Measurements from ENCODE around the gene C6orf163.
"Not testable (repeated sequence)": the region's sequence is repeated elsewhere in the genome, so short reads cannot be mapped to it uniquely, and the experiment has no call there.

Gene C6orf163

DNA sequence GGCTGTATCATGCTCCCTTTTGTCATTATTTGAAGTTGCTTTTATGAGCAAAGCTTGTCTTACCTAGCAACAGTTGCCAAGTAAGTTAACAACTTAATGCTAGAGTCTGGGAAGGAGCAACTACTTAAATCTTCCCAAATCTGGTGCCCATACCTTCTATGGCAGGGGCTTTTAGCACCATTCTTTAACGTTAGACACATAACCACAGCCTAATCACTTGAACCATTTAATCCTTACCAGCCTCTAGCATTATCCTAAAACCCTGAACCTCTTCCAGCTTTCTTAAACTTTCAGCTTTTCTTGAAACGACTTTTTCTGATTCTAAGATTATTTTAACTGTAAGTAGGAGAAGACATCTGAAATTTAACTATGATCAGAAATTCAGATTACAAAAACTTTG, at the start of gene C6orf163:
Gene C6orf163 (plus strand): TSS at position 83 of the 400 bp plus-strand sequence. CDS start 287 bp downstream, at position 370.
- FAIRE-seq: no peak
- no peak for DNase-seq (ENCODE audit: extremely low spot score, insufficient read length, low read depth)

- FAIRE-seq (no peak), DNase-seq (ENCODE audit: extremely low spot score, insufficient read length, low read depth) (no peak)
These were observed 47.5 kb upstream of the C6orf163 start for GRCh38 chr6:87297119-87297518.

GRCh38 chr6:87301277-87301676, 43.3 kb upstream of the C6orf163 start:
- FAIRE-seq; DNase-seq (ENCODE audit: extremely low spot score, insufficient read length, low read depth): not testable (repeated sequence)

DNA sequence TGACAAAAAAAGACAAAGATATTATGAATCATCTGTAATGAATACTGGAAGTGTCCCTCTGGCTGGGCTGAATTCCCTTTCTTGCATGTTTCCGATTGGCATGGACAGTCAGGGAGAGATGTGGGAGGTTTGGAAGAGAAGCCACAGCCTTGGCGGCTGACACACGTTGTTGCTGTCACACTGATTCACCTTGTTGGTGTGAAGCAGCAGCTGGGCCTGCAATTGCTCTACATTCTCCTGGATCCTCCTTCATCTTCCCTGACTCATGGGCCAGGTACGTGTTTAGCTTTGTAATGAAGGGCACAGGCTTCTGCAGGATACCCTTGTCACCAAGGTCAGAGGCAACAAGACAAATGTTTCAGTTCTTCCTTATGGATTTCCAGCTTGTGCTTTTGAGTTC, 35.6 kb upstream of the C6orf163 start:
- DNase-seq (ENCODE audit: extremely low spot score, insufficient read length, low read depth): no peak
- FAIRE-seq: no peak

- FAIRE-seq (no peak), DNase-seq (ENCODE audit: extremely low spot score, insufficient read length, low read depth) (no peak)
These were observed 31.8 kb upstream of the C6orf163 start for GRCh38 chr6:87312860-87313259.

DNA sequence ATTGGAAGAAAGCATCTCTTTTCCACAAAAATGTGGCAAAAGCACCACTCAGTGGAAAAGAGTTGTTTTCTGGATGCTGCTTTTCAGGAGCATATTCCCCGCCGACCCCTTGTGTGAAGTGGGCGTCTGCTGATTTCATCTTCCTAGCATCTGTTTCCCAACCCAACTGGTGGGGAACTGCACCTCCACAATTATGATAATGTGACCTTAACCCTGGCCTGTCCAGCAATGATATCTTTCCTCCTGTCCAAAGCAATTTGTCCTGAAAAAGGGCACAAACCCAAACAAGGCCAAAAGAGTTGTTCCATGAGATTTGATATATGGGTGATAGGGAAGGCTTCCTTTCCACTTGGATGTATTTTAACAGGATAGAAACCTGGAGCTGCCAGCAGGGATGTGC, 29.5 kb upstream of the C6orf163 start:
- FAIRE-seq: no peak

DNA sequence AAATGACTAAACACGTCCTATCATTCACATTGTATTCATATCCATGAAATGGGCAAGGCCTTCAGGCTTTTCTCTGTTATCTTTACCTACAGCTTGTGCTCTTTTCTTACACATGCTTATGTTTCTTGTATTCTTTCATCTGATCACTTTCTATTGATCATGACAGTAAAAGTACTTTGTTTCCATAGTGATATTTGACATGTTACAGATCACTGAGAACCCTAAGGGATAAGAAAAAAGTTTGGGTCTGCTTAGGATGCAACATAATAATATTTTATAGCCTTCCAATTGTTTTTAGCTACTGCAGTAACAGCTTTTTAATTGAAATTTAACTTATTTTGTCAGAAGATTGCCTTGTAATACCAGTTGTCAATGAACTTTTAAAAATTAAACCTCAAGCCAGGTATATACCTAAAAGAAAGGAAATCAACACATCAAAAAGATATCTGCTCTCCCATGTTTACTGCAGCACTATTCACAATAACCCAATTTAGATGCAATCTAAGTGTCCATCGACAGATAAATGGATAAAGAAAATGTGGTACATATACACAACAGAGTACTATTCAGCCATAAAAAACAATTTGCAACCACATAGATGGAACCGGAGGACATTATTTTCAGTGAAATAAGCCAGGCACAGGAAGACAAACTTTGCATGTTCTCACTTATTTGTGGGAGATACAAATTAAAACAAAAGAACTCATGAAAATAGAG, 25.2 kb upstream of the C6orf163 start:
- DNase-seq (ENCODE audit: extremely low spot score, insufficient read length, low read depth): no peak
- no peak for FAIRE-seq

More for the DNA sequence above, 29.5 kb upstream of the C6orf163 start:
- DNase-seq (ENCODE audit: extremely low spot score, insufficient read length, low read depth): no peak

DNA sequence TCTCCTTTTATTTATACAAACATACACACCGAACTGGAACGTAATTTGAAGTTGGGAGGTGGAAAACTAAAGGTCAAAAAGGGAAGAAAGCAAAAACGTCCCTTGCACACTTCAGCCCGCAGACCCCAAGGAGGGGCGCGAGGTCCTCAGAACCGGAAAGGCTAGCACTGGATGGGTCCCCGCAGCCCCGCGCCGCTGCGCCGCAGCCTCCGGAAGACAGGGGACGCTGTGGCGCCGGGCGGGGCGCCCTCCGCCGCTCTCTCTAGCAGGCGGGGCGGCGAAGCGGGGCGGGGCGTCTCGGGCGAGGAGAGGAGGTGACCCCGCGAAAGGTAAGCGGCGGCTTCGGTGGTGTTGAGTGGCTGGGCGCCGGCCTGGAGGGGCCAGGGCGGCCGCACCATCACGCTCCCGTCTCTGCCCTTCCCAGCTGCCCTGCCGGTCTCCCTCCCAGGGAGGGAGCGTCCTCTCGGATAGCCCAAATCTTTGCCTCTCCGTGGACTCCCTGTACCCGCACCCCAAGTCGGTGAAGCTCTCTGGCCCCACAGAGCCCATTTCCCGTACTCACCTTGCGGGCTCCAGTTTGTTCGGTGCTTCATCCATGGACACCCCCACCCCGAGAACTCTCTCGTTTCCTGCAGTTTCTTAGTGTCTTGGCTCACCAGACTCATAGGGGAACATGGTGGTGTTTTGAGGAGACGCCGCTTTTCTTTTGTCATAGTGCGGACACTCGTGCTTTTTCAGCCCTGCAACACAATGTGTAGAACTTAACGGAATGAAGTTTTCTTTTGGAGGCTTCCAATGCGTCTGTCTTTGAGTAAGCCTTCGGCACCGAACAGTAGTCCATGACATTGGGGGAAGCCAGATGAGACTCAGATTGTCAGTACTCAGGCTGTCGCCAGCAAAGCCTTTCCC, 22.1 kb upstream of the C6orf163 start, which contains the start of gene SMIM8:
Gene SMIM8 (plus strand): TSS at position 285 of the 909 bp plus-strand sequence. CDS start 14,444 bp downstream, outside the sequence.
- FAIRE-seq (peak; percentile 83), DNase-seq (ENCODE audit: extremely low spot score, insufficient read length, low read depth) (peak; percentile 86)

DNA sequence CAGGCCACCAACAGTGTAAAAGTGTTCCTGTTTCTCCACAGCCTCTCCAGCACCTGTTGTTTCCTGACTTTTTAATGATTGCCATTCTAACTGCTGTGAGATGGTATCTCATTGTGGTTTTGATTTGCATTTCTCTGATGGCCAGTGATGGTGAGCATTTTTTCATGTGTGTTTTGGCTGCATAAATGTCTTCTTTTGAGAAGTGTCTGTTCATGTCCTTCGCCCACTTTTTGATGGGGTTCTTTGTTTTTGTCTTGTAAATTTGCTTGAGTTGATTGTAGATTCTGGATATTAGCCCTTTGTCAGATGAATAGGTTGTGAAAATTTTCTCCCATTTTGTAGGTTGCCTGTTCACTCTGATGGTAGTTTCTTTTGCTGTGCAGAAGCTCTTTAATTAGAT, 20.7 kb upstream of the C6orf163 start:
- not testable (repeated sequence) for DNase-seq (ENCODE audit: extremely low spot score, insufficient read length, low read depth); FAIRE-seq

- FAIRE-seq (no peak), DNase-seq (ENCODE audit: extremely low spot score, insufficient read length, low read depth) (no peak)
These were observed 13.7 kb upstream of the C6orf163 start for GRCh38 chr6:87330961-87331360.

- FAIRE-seq (no peak), DNase-seq (ENCODE audit: extremely low spot score, insufficient read length, low read depth) (no peak)
These were observed 11.6 kb upstream of the C6orf163 start for GRCh38 chr6:87333033-87333432.

DNA sequence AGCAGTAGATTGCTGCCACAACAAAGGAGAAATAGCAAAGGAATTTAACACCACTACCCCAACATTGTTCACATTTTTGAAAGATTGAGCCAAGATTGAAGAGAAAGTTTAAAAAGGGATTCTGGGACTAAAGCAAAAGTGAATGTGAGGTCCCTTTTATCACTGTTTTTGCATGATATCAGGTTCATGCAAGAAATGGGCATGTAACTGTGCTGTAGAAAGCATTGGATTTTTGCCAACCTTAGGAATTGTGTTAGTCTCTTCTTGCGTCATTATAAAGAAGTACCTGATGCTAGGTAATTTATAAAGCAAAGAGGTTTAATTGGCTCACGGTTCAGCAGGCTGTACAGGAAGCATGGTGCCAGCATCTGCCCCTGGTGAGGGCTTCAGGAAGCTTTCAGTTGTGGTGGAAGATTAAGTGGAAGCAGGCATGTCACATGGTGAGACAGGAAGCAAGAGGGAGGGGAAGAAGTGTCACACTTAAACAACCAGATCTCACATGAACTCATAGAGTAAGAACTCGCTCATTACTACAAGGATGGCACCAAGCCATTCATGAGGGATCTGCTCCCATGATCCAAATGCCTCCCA, 10.9 kb upstream of the C6orf163 start:
- FAIRE-seq: no peak
- no peak for DNase-seq (ENCODE audit: extremely low spot score, insufficient read length, low read depth)

- DNase-seq (ENCODE audit: extremely low spot score, insufficient read length, low read depth) (no peak), FAIRE-seq (no peak)
These were observed 9.9 kb upstream of the C6orf163 start for GRCh38 chr6:87334683-87335082.

DNA sequence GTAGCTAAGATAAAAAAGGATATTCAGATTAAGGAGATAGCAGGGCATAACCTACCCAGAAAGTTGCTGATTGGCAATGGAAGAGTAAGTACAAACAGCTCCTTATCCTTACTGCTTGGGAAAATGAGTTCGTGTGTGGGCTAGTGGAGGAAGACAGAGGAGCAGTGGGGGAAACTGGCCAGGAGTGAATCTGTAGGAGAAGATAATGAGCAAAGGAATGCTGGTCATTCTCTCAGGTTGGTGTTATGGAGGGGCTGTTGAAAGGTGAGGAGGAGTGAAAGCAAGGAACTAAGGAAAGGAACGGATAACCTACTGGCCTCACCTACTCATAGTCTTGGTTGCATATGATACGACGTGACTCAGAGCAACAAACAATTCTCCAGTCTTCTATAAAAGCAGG, 8.2 kb upstream of the C6orf163 start:
- DNase-seq (ENCODE audit: extremely low spot score, insufficient read length, low read depth): no peak
- FAIRE-seq: no peak

DNA sequence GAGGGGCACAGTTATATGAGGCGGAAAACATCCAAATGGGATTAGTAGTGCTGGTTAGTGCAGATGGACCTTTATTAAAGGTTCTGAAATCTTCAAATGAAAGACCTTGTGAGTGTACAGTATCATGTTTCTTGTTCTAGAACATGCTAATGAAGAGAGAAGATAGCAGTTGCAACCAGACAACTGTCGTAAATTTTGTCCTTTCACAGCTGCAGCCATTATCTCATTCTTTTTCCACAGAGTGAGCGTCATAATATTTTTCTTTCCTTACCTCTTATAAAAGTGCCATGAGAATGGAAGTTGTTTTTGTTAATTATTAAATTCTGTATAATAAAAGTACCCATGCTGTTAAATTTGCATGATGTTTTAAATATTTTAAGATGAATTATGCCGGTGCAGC, 4.4 kb upstream of the C6orf163 start:
- FAIRE-seq (no peak), DNase-seq (ENCODE audit: extremely low spot score, insufficient read length, low read depth) (no peak)

- no peak for FAIRE-seq
These were observed 3.5 kb upstream of the C6orf163 start for GRCh38 chr6:87341158-87341557.

GRCh38 chr6:87341899-87342298, 2.7 kb upstream of the C6orf163 start:
- DNase-seq (ENCODE audit: extremely low spot score, insufficient read length, low read depth): no peak
- peak; percentile 71 for FAIRE-seq

More at GRCh38 chr6:87341158-87341557, 3.5 kb upstream of the C6orf163 start:
- DNase-seq (ENCODE audit: extremely low spot score, insufficient read length, low read depth): no peak

DNA sequence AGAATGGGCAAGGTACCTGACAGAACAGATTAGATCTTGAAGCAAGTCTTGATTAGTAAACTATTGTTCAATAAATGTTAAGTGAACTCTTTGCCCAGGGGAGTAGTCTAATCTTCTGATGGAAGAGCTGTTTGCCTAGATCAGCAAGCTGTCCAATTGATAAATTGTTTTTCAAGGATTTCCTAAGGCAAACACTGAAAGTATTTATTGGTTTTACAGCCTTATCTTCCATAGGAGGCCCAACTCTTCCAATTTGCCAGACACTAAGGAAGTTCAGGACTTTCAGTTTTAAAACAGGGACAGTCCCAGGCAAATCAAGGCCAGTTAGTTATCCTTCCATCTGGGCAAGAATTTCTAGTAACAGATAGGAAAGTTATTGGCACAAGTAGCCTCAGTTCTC, 1.8 kb upstream of the C6orf163 start:
- DNase-seq (ENCODE audit: extremely low spot score, insufficient read length, low read depth) (no peak), FAIRE-seq (no peak)

GRCh38 chr6:87346700-87347099, 2.1 kb downstream of the C6orf163 start:
- no peak for FAIRE-seq
- DNase-seq (ENCODE audit: extremely low spot score, insufficient read length, low read depth): no peak

DNA sequence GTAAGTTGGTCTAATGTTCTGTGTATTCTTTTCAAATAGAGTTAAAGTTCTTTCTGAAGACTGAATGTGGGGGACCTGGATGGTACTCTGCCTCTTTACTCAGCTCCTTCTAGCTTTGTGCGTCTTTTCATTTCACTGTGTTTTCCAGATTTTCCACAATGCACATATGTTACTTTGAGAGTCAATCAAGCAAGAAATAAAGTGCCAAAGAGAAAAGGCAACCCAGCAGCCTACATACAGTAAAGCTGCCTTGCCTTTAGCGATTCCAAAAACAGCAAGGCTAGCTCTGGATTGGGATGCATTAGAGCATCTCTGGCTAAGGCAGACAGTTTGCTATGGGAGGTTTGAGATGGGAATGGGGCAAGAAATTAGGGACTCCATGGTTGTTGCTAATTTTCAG, 5.3 kb downstream of the C6orf163 start:
- no peak for DNase-seq (ENCODE audit: extremely low spot score, insufficient read length, low read depth)
- FAIRE-seq: no peak

- FAIRE-seq (no peak), DNase-seq (ENCODE audit: extremely low spot score, insufficient read length, low read depth) (no peak)
These were observed 5.9 kb downstream of the C6orf163 start for GRCh38 chr6:87350516-87350915.
